Thyroid gland (tissue), 4 donors: ENCODE data around the gene NUP37.

ENCODE experiments used
- CTCF ChIP-seq, 6 experiments: fragments of 200-600 bp in 3 of 6; fragments of 450-650 bp in 3 of 6; sonication (generic) in 3 of 6; IDR thresholded peaks; one replicate each; pipeline ENCODE4 v1.5.1; 2016 to 2019; ENCODE audit warnings: antibody characterized with exemption in 6 of 6, mild to moderate bottlenecking in 2 of 6, inconsistent platforms in 1 of 6, moderate library complexity in 1 of 6
- POLR2A ChIP-seq, 2 donors: fragments of 450-650 bp; IDR thresholded peaks; one replicate each; pipeline ENCODE4 v1.6.1; 2017; ENCODE audit warnings: antibody characterized with exemption in 2 of 2, mild to moderate bottlenecking in 2 of 2, moderate library complexity in 1 of 2

- TF ChIP-seq CTCF (IDR thresholded peaks at IDR 0.05) (no peak), POLR2A (IDR thresholded peaks at IDR 0.05) (no peak)
Observed at GRCh38 chr12:102116392-102116791, 3.5 kb downstream of the NUP37 start.
